LoVo (cell line): Measurements from ENCODE around the gene USP53.
"Not testable (repeated sequence)": the region's sequence is repeated elsewhere in the genome, so short reads cannot be mapped to it uniquely, and the experiment has no call there.

Experiments
- DNase-seq: peaks from one replicate; pipeline ENCODE4 v3.0.0-alpha.2; 2016; ENCODE audit warnings: low spot score

USP53 gene

DNA sequence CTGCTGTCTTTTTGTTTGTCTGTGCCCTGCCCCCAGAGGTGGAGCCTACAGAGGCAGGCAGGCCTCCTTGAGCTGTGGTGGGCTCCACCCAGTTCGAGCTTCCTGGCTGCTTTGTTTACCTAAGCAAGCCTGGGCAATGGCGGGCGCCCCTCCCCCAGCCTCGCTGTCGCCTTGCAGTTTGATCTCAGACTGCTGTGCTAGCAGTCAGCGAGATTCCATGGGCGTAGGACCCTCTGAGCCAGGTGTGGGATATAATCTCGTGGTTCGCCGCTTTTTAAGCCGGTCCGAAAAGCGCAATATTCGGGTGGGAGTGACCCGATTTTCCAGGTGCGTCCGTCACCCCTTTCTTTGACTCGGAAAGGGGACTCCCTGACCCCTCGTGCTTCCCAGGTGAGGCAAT lies 67.0 kb downstream of the USP53 start:
- not testable (repeated sequence) for DNase-seq

DNA sequence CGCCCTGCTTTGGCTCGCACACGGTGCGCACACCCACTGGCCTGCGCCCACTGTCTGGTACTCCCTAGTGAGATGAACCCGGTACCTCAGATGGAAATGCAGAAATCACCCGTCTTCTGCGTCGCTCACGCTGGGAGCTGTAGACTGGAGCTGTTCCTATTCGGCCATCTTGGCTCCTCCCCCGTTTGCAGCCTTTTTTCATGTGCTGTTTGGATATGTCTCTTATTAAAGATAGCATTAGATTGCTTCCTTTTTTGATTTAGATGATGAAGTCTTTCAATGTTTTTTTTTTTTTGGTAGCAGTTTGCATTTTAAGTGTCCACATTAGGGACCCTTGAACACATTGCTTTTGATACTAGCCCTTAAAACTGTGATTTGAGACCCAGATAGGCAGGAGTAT lies 67.4 kb downstream of the USP53 start:
- not testable (repeated sequence) for DNase-seq

DNA sequence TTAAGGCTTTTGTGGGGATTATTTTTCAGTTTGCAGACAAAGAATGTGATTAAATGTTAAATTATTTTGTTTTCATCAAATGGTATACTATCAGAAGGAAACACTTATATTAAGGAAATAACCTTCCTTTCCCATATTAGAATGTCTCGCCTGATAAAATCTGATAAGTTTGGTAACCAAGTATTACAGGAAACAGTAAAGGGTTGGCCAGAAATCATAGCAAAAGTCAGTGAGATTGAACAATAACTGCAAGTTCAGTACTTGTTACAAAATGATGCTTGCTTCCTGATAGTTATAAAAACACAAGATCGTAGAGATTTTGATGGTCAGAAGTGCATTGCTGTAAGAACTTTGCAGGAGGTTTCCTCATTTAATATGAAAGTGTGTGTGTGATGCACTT lies 68.9 kb downstream of the USP53 start:
- DNase-seq, result no peak

DNA sequence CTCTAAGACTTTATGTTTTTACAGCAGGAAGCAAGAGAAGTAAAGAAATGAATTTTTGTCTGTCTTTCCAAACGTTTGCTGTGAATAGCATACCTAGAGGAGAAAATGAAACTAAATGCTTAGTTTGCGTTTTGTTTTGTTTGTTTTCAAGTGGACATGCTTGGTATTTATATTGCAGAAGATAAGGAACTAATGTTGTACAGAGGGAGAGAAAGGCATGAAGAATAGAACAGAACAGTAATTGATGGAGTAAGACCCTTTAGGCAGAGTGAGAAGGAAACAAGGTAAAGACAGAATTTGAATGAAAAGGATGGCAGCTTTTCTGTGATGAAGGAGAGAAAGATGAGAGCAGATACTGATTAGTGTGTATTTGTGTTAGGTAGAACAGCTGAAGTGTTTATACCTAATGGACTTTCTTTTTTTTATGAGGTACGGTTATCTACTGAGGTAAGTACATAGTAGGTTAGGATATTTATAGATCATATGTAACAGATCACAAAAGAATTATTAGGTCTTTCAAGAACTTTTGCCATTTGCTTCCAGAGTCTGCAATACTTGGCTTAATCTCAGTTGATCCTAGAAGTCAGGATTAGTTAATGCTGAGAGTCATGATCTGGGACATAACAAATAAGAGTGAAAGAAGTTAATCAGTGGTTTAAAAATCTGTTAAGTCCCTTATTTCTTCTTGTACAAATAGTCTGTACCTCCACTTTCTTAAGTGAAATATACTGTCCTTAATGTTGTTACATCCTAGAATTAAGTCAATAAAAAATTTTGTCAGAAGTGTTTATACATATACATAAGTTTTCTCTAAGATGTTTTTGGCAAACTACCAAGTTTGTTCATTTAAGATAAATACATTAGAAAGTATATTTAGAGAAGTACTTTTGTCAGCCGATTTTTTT lies 72.6 kb downstream of the USP53 start:
- DNase-seq, result peak; percentile 32

DNA sequence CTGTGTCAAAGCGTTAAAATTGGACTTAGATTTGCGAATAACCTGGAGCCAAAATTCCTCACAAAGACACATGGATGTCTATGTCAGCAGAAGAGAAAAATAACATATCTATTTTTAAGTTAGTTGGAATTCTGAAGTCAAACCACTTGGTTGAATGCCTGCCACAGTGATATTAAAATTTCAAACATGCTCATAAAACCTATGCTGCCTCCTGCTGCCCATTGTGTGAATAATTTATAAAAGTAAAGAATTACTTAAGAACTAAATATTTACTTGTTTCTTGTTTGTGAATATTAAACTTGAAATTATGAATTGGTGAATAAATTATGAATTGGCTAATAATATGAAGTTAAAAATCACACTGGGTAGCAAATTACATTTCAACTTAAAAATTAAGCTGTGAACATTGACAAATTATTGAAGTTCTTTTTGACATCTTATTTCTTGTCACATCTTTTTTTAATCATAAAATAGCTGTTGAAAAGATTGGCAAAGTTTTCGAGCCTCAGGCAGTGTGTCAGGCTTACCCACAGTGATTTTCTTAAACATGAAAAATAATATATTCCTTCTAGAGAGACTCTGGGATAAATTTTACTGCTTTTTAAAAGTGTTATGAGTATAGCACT lies 74.0 kb downstream of the USP53 start:
- DNase-seq, result peak; percentile 55

DNA sequence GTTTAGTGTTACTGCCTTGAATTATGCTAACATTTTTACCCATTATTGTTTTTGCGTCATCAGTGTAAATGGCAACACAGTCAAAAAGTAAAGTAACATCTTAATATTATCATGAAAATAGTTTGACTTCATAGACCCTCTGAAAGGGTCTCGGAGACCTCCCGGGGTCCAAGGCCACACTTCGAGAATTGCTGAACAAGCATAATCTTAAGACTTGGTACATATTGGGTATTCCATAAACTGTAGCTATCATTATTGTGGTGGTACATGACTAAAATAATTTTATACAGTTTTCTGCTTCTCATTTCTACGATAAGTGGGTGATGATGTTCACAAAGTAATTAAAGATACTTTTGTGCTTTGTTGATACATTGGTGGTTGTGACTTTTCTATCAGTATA lies 76.8 kb downstream of the USP53 start:
- no peak for DNase-seq

DNA sequence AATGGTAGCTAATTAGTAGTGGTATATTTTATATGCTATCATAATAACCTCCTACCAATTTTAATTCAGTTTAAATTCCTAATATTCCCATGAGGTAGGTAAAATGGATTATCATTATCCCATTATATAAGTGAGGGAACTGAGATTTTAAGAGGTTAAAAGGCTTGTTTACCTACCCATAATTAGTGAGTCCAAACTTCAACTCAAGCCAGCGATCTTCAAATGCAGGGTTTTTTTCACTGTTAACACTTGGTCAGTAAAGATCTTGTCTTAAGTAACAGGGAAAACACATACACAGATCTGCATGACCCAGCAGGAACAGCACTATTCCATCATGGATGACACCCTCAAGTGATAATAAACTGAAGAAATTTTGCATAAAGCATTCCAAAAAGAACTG lies 78.1 kb downstream of the USP53 start:
- DNase-seq, result no peak

DNA sequence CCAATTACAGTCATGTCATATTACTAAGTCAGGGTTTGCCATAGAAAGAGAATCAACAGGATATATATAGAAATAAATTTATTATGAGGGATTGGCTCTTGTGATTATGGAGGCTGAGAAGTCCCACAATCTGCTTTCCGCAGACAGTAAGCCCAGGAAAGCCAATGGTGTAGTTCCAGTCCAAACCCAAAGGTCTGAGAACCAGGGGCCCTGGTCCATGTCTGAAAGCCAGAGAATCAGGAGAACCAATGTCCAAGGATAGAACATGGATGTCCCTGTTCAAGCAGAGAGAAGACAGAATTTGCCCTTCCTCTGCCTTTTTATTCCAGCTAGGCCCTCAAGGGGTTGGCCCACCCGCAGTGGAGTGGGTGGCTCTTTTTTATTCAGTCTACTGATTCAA lies 83.8 kb downstream of the USP53 start:
- DNase-seq, result no peak

DNA sequence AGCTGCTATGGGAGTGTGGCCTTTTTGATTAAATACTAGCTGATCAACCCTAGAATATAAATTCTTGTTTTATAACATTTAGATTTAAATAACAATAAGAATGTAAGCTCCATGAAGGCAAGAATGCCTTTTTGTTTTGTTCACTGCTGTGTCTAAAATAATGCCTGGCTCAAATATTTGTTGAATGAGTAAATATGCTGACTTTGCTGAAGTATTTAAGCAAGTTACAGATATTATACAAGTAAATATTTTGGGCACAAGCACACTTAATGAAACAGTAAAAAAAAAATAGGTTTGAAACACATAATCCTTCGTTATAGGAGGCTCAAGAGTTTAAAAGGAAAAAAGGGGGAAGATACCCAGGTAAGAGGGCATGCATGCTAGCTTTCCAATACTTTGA lies 85.3 kb downstream of the USP53 start:
- DNase-seq, result no peak

DNA sequence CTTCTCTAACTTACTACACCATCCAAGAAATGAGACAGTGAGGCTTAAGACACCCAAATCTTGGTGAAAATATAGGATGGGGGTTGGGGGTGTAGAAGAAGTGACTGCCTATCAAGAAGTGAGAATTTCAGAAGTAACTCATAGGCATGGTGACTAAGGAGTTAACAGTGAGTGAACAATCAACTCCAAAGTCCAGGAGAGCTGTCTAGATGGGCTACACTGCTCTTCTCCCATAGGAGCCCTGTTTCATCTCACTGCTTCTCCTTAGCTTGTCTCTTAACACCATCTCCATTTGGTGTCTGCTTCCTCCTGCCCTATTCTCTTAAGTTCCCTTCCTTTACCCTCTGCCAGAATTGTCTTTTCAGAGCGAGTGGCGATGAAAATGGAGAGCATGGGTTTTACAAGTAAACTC lies 86.8 kb downstream of the USP53 start:
- DNase-seq, result peak; percentile 37

DNA sequence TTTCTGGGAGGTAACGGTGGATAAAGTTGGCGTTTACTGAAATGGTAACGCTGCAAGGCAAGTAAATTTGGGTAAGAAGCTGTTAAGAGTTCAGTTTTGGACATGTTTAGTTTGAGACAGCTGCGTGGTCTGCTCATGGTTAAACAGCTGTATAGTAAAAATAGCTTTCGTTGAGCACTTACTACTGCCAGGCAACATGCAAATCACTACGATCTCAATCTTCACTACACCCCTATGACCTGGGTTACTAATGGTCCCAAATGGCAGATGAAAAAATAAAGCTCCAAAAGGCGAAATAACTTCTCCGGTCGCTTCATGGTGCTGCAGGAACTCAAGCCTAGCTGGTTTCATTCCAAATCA lies 87.2 kb downstream of the USP53 start:
- no peak for DNase-seq

DNA sequence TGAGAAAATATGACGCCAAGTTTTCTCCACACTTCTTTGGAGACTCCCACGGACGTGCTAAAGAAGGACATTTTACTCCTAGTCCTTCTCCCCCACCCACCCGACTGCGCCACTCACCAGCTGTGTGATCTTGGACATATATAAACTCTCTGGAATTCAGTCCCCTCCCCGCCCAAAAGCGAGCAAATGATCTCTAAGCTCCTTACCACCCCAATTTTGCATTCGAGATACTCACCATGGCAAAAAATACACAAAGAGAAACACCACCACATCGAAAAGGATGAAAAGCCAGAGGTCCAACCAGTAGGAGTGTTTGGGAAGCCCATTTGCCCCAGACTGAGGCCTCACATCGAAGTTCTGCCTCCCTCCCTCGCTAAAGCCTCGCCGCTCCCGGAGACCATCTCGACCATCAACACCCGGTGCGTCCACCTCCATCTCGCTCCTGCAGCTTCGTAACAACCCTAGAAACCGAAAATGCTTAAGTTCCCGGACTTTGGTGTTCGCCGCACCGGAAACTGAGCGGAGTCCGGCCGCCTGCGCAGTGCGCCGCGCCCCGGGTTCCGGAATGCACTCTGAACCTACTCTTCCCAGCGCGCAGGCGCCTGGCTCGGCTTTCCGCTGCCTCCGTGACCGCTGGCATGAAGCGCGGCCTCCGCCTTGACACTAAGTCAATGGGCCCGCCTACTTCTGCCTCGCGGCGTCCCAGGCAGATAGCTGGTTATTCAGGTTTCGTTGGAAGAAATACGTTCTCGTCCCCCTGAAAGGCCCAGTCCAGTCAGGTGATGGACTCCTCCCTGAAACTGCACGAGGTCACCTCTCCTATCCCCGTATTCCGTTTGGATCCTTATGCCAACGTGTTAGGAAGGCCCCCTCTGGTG lies 87.8 kb downstream of the USP53 start:
- peak; percentile 96 for DNase-seq

DNA sequence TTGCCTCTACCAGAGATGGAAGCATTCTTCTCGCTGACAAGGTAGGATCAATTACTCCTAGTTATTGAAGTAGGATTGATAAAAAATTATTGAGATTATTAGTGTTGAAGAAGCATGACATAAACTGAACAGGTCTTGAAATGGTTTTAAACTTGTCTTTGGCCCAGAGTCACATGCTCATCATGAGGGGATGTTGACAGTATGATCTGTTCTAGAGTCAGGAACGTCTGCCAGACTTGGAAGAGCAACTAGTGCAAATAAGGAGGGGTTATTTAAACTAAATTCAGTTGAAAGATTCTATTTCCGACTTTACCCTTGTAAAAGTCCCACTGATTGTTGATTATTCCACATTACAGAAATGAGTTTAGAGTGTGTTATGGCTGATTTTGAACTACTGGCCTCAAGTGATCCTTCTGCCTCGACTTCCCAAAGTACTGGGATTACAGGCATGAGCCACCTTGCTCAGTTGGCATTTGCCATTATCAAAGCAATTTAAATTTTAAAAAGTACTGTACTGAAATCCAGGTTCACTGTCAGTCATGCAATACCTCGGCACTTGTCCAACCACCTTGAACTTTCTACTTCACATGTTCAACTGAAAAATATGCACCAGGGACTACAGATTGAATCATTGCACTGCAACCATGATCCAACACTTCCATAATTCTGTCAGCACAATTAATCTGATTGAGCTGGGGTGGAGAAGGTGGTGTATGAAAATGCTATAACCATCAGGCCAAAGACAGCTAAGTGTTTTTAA lies 89.7 kb downstream of the USP53 start:
- no peak for DNase-seq

DNA sequence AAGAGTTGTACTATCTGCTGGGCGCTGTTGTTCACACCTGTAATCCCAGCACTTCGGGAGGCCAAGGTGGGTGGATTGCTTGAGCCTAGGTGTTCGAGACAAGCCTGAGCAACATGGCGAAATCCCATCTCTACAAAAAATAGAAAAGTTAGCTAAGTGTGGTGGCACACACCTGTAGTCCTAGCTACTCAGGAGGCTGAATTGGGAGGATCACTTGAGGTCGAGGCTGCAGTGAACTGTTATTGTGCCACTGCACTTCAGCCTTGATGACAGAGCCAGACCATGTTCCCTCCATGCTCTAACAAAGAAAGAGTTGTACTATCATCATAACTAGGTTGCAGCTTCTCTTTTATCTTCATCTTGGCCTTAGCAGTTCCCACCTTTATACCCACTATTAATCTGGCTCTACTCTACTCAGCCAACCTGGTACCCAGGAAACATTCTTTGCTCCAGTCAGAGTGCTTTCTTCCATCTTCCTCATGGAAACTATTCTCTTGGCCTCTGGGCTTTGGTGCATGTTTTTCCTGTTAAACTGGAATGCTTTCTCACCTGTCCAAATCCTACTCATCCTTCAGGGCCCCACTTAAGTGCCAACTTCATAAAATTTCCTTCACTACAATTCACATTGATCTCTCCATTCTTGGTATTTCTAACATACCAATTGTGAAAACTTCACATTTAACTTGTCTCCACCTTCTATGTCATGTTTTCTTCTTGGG lies 91.2 kb downstream of the USP53 start:
- DNase-seq, result no peak

DNA sequence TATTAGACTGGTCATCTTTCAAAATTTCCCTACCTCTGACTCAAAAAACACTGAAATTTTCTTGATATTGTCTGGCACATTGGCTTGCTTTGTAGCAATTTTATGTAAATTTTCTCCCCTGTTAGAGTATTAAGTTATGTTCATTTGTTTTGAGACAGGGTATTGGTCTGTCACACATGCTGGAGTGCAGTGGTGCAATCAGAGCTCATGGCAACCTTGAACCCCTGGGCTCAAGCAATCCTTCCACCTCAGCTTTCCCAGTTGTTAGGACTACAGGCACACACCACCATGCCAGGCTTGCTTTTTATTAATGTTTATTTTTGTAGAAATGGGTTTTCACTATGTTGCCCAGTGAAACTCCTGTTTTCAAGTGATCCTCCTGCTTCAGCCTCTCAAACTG lies 91.9 kb downstream of the USP53 start:
- no peak for DNase-seq

DNA sequence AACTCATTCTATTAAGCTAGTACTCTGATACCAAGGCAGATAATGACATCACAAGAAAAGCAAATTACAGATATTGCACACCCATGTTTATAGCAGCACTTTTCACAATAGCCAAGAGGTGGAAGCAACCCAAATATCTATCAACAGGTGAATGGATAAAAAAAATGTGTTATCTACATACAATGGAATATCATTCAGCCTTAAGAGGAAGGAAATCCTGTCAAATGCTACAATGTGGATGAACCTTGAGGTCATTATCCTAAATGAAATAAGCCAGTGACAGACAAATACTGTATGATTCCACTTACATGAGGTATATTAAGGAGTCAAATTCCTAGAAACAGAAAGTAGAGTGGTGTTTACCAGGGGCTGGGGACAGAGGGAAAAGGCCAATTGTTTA lies 95.1 kb downstream of the USP53 start:
- no peak for DNase-seq

DNA sequence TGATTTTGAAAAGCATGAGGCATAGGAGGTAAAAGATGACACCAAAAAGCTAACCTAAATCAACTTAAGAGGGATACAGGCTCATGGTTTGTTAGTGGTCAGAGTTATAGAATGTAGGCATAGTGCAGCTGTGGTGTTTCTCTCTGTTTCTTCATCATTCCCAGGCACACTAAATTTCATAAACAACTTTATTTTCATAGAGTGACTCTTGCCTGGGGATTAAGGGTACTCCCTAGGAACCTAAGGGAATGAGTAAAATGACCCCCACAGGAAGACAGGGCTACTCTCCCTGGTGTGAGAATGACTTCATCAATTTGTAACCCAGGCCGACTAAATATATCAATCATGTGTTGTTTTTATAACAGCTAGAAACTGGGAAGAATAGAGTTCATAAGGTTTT lies 98.3 kb downstream of the USP53 start:
- DNase-seq, result no peak

DNA sequence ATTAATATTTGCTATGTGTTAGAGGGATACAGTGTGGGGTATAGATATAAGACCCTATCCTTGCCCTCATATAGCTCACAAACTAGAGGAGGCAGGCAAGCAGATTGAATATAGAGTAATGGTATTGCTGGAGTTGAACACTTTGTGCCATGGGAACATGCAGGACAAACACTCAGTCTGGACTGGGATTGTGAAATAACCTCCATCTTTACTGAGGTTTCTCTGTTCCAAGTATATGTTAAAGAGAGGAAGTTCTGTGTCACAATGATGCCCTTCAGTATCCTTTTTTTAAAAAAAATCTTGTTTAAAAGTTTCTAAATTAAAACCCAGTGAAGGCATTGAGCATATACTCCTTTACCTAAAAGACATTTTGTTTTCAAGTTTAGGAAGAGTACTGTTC lies 100.7 kb downstream of the USP53 start:
- no peak for DNase-seq

DNA sequence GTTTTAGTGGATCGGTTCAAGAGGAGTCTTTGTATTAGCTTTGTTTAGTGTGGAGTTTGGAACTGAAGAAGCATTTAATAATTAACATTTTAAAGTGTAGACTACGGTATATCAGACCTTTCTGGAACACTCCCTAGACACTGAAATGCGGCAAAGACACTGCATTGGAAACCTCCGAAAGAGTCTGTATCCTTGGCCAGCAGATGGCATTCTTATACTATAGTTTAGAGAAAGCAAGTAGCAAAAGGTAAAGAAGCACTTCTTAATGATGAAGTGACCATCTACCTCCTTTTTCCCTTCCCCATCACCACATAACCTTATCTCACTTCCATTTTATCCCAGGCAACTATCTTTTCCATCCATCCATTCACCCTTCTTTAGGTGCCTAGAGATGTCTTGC lies 101.8 kb downstream of the USP53 start:
- peak; percentile 22 for DNase-seq

DNA sequence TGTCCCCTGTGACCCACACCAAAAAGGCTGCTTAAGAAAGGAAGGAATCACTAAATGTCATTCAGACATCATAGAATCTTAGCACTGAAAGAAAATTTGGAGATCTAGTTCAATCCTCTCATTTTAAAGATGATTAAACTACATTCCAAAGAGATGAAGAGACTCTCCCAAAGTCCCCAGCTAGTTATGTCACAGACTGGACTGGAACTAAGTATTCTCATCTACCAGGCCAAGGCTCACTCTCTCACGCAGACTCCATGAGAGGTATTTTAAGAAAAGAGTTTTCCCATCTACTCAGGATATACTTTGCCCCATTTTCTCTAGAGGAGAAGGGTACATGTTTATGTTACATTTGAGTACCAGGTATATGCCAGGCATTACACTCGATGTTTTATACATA lies 102.5 kb downstream of the USP53 start:
- no peak for DNase-seq

DNA sequence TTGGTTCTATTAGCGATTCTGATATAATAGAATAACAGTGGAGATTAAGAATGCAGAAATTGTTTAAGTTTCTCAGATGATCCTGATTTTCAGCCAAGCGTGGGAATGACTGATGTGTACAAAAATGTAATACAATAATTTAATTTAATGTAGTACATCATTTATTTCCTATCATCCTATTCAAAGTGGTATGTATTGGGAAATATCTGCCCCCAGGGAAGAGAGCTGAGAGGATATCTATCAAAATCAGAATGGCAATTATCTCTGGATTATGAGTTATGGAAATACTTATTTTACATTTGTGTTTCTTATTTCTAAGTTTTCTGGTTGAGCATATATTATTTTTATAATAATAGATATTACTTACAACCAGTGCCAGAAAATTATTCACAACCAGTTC lies 105.5 kb downstream of the USP53 start:
- DNase-seq, result no peak
